HG03457 (cell line): ENCODE data around the gene TPSG1.
"Not testable (repeated sequence)": the region's sequence is repeated elsewhere in the genome, so short reads cannot be mapped to it uniquely, and the experiment has no call there.

ENCODE experiments used
- ATAC-seq: cut with Tn5 transposase; IDR thresholded peaks from one replicate; pipeline ENCODE4 v1.9.1; 2021; ENCODE audit warnings: moderate number of reproducible peaks; ENCODE audit not compliant: unreplicated experiment

Gene TPSG1

GRCh38 chr16:1257561-1258224 is 32.6 kb upstream of the TPSG1 start:
- no peak for ATAC-seq

- ATAC-seq = no peak
These were observed 31.8 kb upstream of the TPSG1 start for GRCh38 chr16:1256874-1257322.

DNA sequence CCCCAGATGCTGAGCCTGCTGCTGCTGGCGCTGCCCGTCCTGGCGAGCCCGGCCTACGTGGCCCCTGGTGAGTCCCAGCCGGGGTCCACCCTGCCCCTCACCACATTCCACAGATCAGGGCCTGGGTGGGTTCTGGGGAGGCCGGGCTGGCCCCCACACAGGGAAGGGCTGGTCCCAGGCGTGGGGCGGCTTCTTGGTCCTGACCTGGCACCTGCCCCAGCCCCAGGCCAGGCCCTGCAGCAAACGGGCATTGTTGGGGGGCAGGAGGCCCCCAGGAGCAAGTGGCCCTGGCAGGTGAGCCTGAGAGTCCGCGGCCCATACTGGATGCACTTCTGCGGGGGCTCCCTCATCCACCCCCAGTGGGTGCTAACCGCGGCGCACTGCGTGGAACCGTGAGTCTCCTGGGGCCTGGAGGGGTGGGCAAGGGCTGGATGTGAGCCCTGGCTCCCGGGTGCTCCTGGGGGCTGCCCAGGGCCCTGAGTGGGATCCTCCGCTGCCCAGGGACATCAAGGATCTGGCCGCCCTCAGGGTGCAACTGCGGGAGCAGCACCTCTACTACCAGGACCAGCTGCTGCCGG is 31.3 kb upstream of the TPSG1 start:
- not testable (repeated sequence) for ATAC-seq

GRCh38 chr16:1255276-1256122 is 30.4 kb upstream of the TPSG1 start, which contains the start of gene TPSD1:
TPSD1 (plus strand) TSS chr16:1256069; CDS start chr16:1256281, 212 bp downstream.
- not testable (repeated sequence) for ATAC-seq

DNA sequence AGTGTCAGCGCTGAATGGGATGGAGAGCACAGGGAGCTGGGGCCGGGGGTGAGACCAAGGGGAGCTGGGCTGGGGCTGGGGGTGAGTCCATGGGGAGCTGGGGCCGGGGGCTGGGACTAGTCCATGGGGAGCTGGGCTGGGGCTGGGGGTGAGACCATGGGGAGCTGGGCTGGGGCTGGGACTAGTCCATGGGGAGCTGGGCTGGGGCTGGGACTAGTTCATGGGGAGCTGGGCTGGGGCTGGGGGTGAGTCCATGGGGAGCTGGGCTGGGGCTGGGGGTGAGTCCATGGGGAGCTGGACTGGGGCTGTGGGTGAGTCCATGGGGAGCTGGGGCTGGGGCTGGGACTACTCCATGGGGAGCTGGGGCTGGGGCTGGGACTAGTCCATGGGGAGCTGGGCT is 29.8 kb upstream of the TPSG1 start:
- not testable (repeated sequence) for ATAC-seq

DNA sequence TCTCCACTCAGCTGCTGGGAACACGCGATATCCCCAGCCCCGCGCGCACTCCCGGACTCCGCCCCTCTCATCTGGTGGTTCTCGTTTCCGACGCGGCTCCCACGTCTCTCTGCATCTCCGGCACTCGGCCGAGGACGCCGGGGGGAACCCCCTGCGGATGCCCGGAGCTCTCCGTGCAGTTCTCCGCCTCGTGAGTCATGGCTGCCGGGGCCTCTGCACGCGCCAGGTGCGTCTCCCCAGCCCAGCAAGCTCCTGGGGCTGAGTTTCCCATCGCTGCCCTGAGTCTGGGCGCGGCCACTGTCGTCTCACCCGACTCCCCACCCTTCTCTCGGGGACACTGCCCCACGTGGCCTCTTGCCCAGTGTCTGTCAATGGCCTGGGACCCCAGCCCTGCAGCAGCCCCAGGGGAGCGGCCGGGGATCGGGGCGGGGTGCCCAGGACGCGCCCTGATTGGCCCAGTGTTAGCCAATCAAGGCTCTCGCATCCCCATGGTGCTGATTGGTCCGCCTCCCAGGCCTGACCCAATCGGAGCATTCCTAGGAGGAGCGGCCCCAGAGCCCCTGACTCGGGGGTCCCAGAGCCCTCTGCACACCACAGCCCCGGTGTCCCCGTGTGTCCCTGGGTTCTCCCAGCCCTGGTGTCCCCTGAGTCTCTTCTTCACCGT is 28.8 kb upstream of the TPSG1 start:
- ATAC-seq = not testable (repeated sequence)

- ATAC-seq = not testable (repeated sequence)
These were observed 24.1 kb upstream of the TPSG1 start for GRCh38 chr16:1249031-1249755.

- not testable (repeated sequence) for ATAC-seq
These were observed 23.0 kb upstream of the TPSG1 start for GRCh38 chr16:1247903-1248537.

- no peak for ATAC-seq
These were observed 20.5 kb upstream of the TPSG1 start for GRCh38 chr16:1245452-1246020.

DNA sequence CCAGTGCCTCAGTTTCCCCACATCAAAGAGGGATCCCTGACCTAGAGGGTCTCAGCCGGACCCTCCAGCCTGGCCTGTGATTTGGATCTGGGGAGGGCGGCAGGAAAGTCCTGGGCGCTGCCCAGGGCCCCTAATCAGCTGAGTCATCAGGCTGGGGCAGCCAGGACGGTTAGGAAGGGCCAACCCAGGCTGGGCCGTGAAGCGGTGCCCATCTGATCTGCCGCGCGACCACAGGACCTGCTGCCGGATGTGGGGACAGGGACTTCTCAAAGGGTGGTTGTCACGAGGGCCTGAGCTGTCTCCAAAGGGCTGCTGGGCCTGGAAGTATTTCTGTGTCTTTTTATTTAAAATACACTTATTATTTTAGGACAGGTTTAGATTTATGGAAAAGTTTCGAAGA is 19.8 kb upstream of the TPSG1 start:
- ATAC-seq = no peak

- not testable (repeated sequence) for ATAC-seq
These were observed 19.1 kb upstream of the TPSG1 start for GRCh38 chr16:1243907-1244850.

DNA sequence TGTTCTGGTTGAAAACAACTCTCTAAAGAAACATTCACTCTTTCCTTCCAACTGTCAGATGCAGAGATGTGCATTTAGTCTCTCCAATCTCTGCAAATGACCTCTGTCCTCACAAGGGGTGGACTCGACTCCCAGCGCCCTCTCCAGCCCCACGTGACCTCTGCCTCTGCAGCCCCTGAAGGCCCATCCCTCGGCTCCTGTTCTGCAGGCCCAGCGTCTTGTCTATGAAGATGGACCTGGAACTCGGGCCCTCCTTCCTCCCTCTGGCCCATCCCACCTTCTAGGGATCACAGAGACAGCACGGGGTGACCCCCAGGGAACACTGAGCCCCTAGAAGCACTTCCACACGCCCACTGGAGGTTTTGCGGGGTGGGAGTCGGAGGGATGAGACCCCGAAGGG is 18.3 kb upstream of the TPSG1 start:
- ATAC-seq = not testable (repeated sequence)

DNA sequence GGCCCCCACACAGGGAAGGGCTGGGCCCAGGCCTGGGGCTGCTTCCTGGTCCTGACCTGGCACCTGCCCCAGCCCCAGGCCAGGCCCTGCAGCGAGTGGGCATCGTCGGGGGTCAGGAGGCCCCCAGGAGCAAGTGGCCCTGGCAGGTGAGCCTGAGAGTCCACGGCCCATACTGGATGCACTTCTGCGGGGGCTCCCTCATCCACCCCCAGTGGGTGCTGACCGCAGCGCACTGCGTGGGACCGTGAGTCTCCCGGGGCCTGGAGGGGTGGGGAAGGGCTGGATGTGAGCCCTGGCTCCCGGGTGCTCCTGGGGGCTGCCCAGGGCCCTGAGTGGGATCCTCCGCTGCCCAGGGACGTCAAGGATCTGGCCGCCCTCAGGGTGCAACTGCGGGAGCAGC is 16.0 kb upstream of the TPSG1 start:
- not testable (repeated sequence) for ATAC-seq

DNA sequence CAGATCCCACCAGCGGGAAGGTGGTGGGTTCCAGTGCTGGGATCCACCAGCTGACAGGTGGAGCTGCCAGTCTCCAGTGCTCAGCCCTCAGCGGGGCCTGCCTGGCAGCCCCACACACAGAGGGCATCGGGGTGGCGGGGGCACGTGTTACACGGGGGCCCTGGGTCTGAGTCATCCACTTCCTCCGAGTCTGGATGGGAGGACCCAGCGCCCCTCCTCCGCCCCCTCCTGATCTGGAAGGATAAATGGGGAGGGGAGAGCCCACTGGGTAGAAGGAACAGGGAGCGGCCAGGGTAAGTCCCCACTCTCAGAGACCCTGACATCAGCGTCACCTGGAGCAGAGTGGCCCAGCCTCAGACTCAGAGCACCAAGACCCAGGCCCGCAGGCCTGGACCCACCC is 15.4 kb upstream of the TPSG1 start, which contains the start of gene TPSAB1:
TPSAB1 (plus strand) TSS at position 270 of the 400 bp plus-strand sequence. CDS start 234 bp downstream, outside the sequence.
- not testable (repeated sequence) for ATAC-seq

DNA sequence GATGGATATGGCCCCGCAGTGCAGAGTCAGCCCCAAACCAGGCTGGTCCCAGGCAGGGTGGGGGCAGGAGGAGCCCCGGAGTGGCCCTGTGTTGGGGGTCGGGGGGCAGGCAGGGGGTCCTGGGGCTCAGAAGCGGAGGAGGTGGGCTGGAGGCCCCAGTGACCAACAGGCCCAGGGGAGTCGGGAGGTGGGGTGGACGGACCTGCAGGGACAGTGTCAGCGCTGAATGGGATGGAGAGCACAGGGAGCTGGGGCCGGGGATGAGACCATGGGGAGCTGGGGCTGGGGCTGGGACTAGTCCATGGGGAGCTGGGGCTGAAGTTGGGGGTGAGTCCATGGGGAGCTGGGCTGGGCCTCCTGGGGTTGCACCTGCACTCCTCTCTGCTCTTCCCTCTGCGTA is 14.5 kb upstream of the TPSG1 start:
- ATAC-seq = not testable (repeated sequence)

DNA sequence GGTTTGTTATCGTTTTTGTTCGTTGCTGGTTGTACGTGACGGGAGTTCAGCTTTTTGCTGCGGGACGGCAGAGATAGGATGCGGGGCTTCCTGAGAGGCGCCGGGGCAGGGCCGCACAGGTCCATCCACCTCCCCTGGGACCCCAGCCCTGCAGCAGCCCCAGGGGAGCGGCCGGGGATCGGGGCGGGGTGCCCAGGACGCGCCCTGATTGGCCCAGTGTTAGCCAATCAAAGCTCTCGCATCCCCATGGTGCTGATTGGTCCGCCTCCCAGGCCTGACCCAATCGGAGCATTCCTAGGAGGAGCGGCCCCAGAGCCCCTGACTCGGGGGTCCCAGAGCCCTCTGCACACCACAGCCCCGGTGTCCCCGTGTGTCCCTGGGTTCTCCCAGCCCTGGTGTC is 13.8 kb upstream of the TPSG1 start:
- ATAC-seq = not testable (repeated sequence)

DNA sequence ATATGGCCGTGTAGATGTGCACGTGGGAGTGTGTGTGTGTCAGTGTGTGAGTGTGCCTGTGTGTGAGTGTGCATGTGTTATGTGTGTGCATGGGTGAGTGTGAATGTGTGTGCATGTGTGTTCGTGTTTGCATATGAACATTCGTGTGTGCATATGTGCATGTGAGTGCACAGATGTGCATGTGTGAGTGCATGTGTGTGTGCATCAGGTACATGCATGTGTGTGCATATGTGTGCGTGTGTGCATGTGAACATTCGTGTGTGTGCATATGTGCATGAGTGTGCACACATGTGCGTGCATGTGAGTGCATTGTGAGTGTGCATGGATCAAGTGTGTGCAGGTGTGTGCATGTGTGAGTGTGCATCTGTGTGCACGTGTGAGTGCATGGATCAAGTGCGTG is 12.9 kb upstream of the TPSG1 start:
- no peak for ATAC-seq

DNA sequence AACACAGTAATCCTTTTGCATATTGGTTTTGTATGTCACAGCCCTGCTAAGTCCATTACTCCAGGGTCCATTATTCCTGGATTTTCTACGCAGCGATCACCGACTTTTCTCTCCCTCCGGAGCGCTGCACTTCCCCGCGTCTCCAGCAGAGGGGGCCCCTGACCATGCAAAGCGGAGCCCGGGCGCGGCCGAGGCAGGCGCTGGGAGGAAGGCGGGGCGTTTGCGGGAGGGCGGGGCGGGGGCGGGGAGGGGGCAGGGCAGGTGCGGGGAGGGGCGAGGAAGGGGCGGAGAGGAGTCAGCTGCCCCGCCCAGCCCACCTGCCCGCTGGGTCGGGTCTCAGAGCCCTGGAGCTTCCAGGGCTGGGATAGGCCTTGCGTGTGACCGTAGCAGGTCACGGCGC is 11.6 kb upstream of the TPSG1 start:
- ATAC-seq = not testable (repeated sequence)
